Heart left ventricle (tissue), 13 donors: ENCODE measurements around the gene PIP5K1C.

Experiments
- POLR2A ChIP-seq, 2 donors: fragments of 450-650 bp; IDR thresholded peaks; one replicate each; pipeline ENCODE4 v1.6.1; 2017; ENCODE audit warnings: antibody characterized with exemption in 2 of 2, mild to moderate bottlenecking in 2 of 2, moderate library complexity in 2 of 2
- TF ChIP-seq, protein P1 (sequence below), 12 donors: fragments of 200-600 bp; sonication (generic) in 4 of 12; IDR thresholded peaks; one replicate each; pipeline versions ENCODE4 v1.5.0 to v1.8.0; 2018 to 2022; ENCODE audit warnings: antibody characterized with exemption in 12 of 12, mild to moderate bottlenecking in 5 of 12
- donor health status: ischemic (EF 13 %, LVEDD 7.1; RV severe dilation, severe dysfunction).
- donor health status: DM: no; HTN: yes; CAD: no.
- donor health status: DM: no; HTN: no; CAD: no.
- donor health status: ischemic (EF 25% LVEDD 6.9; RV normal size, moderate dysfunction).
- donor health status: ischemic (EF 25% LVEDD 5.7; RV mildly dilated, moderate dysfunction).
- donor health status: ischemic (EF 35%, LVEDD 5.7; RV mildly dilated, moderate dysfunction).
- donor health status: nonischemic (EF 11% LVEDD 7.7; RV severe dilation, severe dysfunction).
- donor health status: DM: yes; HTN: yes; CAD: no.
- donor health status: PGD.
- donor health status: ischemic (EF 29% LVEDD 5.4; RV normal size, mild dysfunction).
- donor health status: nonischemic (EF 23%, LVEDD 6.1; RV moderate dilation, normal function).

DNA sequence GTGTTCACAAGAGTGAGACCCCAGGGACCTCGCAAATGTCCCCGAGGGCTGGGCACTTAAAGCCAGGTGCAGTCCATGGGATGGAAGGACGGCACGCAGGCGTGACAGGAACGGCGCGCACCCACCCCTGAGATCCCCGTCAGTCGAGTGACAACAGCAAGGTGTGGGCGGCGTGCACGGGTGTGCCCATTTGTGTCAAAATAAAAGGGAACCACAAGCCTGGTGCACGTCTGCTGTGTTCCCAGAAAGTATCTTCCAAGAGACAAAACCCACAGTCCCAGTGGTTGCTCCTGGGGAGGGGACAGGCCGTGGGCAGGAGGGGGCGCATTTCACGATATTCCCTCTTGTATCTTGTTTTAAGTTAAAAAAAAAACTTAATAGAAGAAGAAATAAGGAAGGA, 58.0 kb downstream of the PIP5K1C start:
- TF ChIP-seq, protein P1, sequence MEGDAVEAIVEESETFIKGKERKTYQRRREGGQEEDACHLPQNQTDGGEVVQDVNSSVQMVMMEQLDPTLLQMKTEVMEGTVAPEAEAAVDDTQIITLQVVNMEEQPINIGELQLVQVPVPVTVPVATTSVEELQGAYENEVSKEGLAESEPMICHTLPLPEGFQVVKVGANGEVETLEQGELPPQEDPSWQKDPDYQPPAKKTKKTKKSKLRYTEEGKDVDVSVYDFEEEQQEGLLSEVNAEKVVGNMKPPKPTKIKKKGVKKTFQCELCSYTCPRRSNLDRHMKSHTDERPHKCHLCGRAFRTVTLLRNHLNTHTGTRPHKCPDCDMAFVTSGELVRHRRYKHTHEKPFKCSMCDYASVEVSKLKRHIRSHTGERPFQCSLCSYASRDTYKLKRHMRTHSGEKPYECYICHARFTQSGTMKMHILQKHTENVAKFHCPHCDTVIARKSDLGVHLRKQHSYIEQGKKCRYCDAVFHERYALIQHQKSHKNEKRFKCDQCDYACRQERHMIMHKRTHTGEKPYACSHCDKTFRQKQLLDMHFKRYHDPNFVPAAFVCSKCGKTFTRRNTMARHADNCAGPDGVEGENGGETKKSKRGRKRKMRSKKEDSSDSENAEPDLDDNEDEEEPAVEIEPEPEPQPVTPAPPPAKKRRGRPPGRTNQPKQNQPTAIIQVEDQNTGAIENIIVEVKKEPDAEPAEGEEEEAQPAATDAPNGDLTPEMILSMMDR (IDR thresholded peaks at IDR 0.05): no peak
- no peak for TF ChIP-seq POLR2A (IDR thresholded peaks at IDR 0.05)
